Measurements from ENCODE around the gene HTR1D. TPM values are rescaled to one million over a fixed set of nuclear protein-coding genes. Genes with fewer than 3 reads are reported as not detected.

HTR1D gene
- total RNA-seq, 1 experiment from 2014 or later, result 15.0 TPM

GRCh38 chr1:23242414-23242813 lies 25.1 kb upstream of the HTR1D start:
- no peaks in the 10 kb centered on the region for H3K4me1 ChIP-seq (replicated peaks; ENCODE audit: insufficient read depth)
- no peak overlapping the region for H2AFZ ChIP-seq
- DNase-seq, result no peak
- no peak overlapping the region for H3K4me2 ChIP-seq
- no peaks in the 10 kb centered on the region for H3K9me2 ChIP-seq (ENCODE audit: insufficient read depth)
- TF ChIP-seq EZH2 (IDR thresholded peaks at IDR 0.05; ENCODE audit: low read depth), result no peak
- no peak for TF ChIP-seq CTCF (conservative IDR thresholded peaks at IDR 0.05)
- ChIA-PET CTCF (no interaction called here), POLR2A (ENCODE audit: unreplicated experiment) (no interaction called here)
- no peak overlapping the region for H3K4me3 ChIP-seq
- no peaks in the 10 kb centered on the region for H3K79me2 ChIP-seq (ENCODE audit: low read depth)
- no peak overlapping the region for H3K27ac ChIP-seq
- no peaks in the 10 kb centered on the region for H3K36me3 ChIP-seq (ENCODE audit: low read depth)
- BruUV-seq (replicated peaks), result no TSS peak
- intact Hi-C loops (cut with micrococcal nuclease; ENCODE audit: unreplicated experiment), result no loop called here
- no peaks in the 10 kb centered on the region for H3K27me3 ChIP-seq (ENCODE audit: insufficient read depth, low read depth)
- no peaks in the 10 kb centered on the region for H3K9me3 ChIP-seq (ENCODE audit: insufficient read depth, low read depth)
- no peaks in the 10 kb centered on the region for H4K20me1 ChIP-seq (ENCODE audit: insufficient read depth)
- H3F3A ChIP-seq (ENCODE audit: insufficient read depth, low read depth), result no peaks in the 10 kb centered on the region

- CTCF ChIA-PET, result interaction anchor here (0.6 kb wide), 1 partner anchor 307 kb away, joined by 4 read pairs; no protein-coding TSS in a partner anchor
Observed at GRCh38 chr1:23239638-23240295, 22.5 kb upstream of the HTR1D start.

GRCh38 chr1:23238565-23238964 lies 21.3 kb upstream of the HTR1D start:
- Histone ChIP-seq H3K9me3 (ENCODE audit: insufficient read depth, low read depth) (no peaks in the 10 kb centered on the region), H3K27ac (no peak overlapping the region), H2AFZ (no peak overlapping the region), H3K4me3 (no peak overlapping the region), H3K4me2 (no peak overlapping the region), H3K27me3 (ENCODE audit: insufficient read depth, low read depth) (no peaks in the 10 kb centered on the region), H3K36me3 (ENCODE audit: low read depth) (no peaks in the 10 kb centered on the region), H4K20me1 (ENCODE audit: insufficient read depth) (no peaks in the 10 kb centered on the region), H3F3A (ENCODE audit: insufficient read depth, low read depth) (no peaks in the 10 kb centered on the region), H3K79me2 (ENCODE audit: low read depth) (no peaks in the 10 kb centered on the region), H3K4me1 (replicated peaks; ENCODE audit: insufficient read depth) (no peaks in the 10 kb centered on the region), H3K9me2 (ENCODE audit: insufficient read depth) (no peaks in the 10 kb centered on the region)
- no TSS peak for BruUV-seq (replicated peaks)
- ChIA-PET CTCF (no interaction called here), POLR2A (ENCODE audit: unreplicated experiment) (no interaction called here)
- no peak for DNase-seq
- no peak for TF ChIP-seq CTCF (conservative IDR thresholded peaks at IDR 0.05)
- no peak for TF ChIP-seq EZH2 (IDR thresholded peaks at IDR 0.05; ENCODE audit: low read depth)
- intact Hi-C loops (cut with micrococcal nuclease; ENCODE audit: unreplicated experiment), result no loop called here

More at GRCh38 chr1:23239638-23240295, 22.5 kb upstream of the HTR1D start:
- Histone ChIP-seq H3K9me2 (ENCODE audit: insufficient read depth) (no peaks in the 10 kb centered on the region), H3K36me3 (ENCODE audit: low read depth) (no peaks in the 10 kb centered on the region), H3K4me1 (replicated peaks; ENCODE audit: insufficient read depth) (no peaks in the 10 kb centered on the region), H3K27ac (no peak overlapping the region), H4K20me1 (ENCODE audit: insufficient read depth) (no peaks in the 10 kb centered on the region), H3K9me3 (ENCODE audit: insufficient read depth, low read depth) (no peaks in the 10 kb centered on the region), H3K27me3 (ENCODE audit: insufficient read depth, low read depth) (no peaks in the 10 kb centered on the region), H2AFZ (no peak overlapping the region), H3K4me3 (no peak overlapping the region), H3K4me2 (no peak overlapping the region), H3K79me2 (ENCODE audit: low read depth) (no peaks in the 10 kb centered on the region), H3F3A (ENCODE audit: insufficient read depth, low read depth) (no peaks in the 10 kb centered on the region)
- POLR2A ChIA-PET (ENCODE audit: unreplicated experiment), result no interaction called here
- TF ChIP-seq EZH2 (IDR thresholded peaks at IDR 0.05; ENCODE audit: low read depth), result no peak
- TF ChIP-seq CTCF (conservative IDR thresholded peaks at IDR 0.05), result no peak
- no TSS peak for BruUV-seq (replicated peaks)
- intact Hi-C loops (cut with micrococcal nuclease; ENCODE audit: unreplicated experiment), result no loop called here
- DNase-seq, result no peak

All from PC-9 (cell line).